H1 (cell line): ENCODE results near the gene DMGDH.

Experiments
- CTCF ChIP-seq, 3 experiments: IDR thresholded peaks; 1 replicate in 2 of 3; 2 replicates in 1 of 3; pipeline versions ENCODE4 v1.5.1 to v1.6.1; 2011; ENCODE audit warnings: low read length in 3 of 3, mild to moderate bottlenecking in 3 of 3, inconsistent platforms in 2 of 3, low read depth in 1 of 3, moderate library complexity in 1 of 3; ENCODE audit not compliant: insufficient read depth in 1 of 3; ENCODE audit errors: control extremely low read depth in 1 of 3
- EP300 ChIP-seq, 2 experiments: IDR thresholded peaks; 1 replicate in 1 of 2; 2 replicates in 1 of 2; pipeline ENCODE4 v1.6.1; 2011 to 2012; ENCODE audit warnings: low read depth in 2 of 2, low read length in 2 of 2, mild to moderate bottlenecking in 2 of 2, borderline replicate concordance in 1 of 2, inconsistent platforms in 1 of 2, moderate library complexity in 1 of 2
- JUN ChIP-seq: IDR thresholded peaks from 2 replicates; pipeline ENCODE4 v1.6.1; 2011; ENCODE audit warnings: low read depth, mild to moderate bottlenecking, improper control_type of control experiment, low read length
- JUND ChIP-seq: IDR thresholded peaks from 2 replicates; pipeline ENCODE4 v1.6.1; 2011; ENCODE audit warnings: mild to moderate bottlenecking, improper control_type of control experiment, low read length

GRCh38 chr5:79076819-79077218 lies 7.3 kb upstream of the DMGDH start:
- no peak for TF ChIP-seq JUND
- no peak for TF ChIP-seq CTCF (IDR thresholded peaks at IDR 0.05; ENCODE audit: control extremely low read depth in 1 of 3, insufficient read depth in 1 of 3, low read depth in 1 of 3, low read length in 3 of 3)
- no peak for TF ChIP-seq EP300 (IDR thresholded peaks at IDR 0.05; ENCODE audit: borderline replicate concordance in 1 of 2, low read depth in 2 of 2, low read length in 2 of 2)
- TF ChIP-seq JUN = no peak
